Endodermal cell (in vitro differentiated cells): ENCODE measurements around the gene PRKACB. TPM values are rescaled to one million over a fixed set of nuclear protein-coding genes. Genes with fewer than 3 reads are reported as not detected.

Experiments used
- DNase-seq: peaks from one replicate; pipeline ENCODE4 v3.0.0-alpha.2; 2017
- H3K27ac ChIP-seq: 2 replicates; pipeline ENCODE4 v1.5.1; 2013; ENCODE audit warnings: mild to moderate bottlenecking, low read depth, low read length, moderate library complexity
- H3K27me3 ChIP-seq: 2 replicates; pipeline ENCODE4 v1.6.1; 2013; ENCODE audit warnings: mild to moderate bottlenecking, low read length, moderate library complexity; ENCODE audit not compliant: insufficient read depth, control insufficient read depth, poor library complexity, severe bottlenecking
- H3K36me3 ChIP-seq: 2 replicates; pipeline ENCODE4 v1.7.0; 2013; ENCODE audit warnings: mild to moderate bottlenecking, low read length, moderate library complexity; ENCODE audit not compliant: control insufficient read depth, insufficient read depth
- H3K4me1 ChIP-seq: one replicate; pipeline ENCODE4 v1.7.0; 2013; ENCODE audit warnings: low read length; ENCODE audit not compliant: control insufficient read depth, insufficient read depth
- H3K4me3 ChIP-seq: 2 replicates; pipeline ENCODE4 v1.5.1; 2013; ENCODE audit warnings: mild to moderate bottlenecking, low read length, moderate library complexity
- H3K9ac ChIP-seq: 2 replicates; pipeline ENCODE4 v1.6.1; 2013; ENCODE audit warnings: mild to moderate bottlenecking, low read length, moderate library complexity; ENCODE audit not compliant: poor library complexity, severe bottlenecking; ENCODE audit errors: extremely low read depth
- H3K9me3 ChIP-seq: 2 replicates; pipeline ENCODE4 v1.6.1; 2013; ENCODE audit warnings: mild to moderate bottlenecking, low read length, moderate library complexity; ENCODE audit not compliant: control insufficient read depth
- H3K27ac Mint-ChIP-seq: 2 replicates; pipeline ENCODE4 v1.8.0; 2020; ENCODE audit warnings: mixed read lengths
- H3K27me3 Mint-ChIP-seq: 2 replicates; pipeline ENCODE4 v1.8.0; 2021; ENCODE audit warnings: mild to moderate bottlenecking, mixed read lengths; ENCODE audit not compliant: insufficient read depth
- H3K36me3 Mint-ChIP-seq: 2 replicates; pipeline ENCODE4 v1.8.0; 2020; ENCODE audit warnings: low read depth, mixed read lengths
- H3K4me1 Mint-ChIP-seq: 2 replicates; pipeline ENCODE4 v1.8.0; 2020; ENCODE audit warnings: mixed read lengths
- H3K4me3 Mint-ChIP-seq: 2 replicates; pipeline ENCODE4 v1.8.0; 2020; ENCODE audit warnings: mild to moderate bottlenecking, moderate library complexity, mixed read lengths
- H3K9me3 Mint-ChIP-seq: 2 replicates; pipeline ENCODE4 v1.8.0; 2020; ENCODE audit warnings: mild to moderate bottlenecking, mixed read lengths
- CTCF ChIP-seq: fragments of 200-600 bp; sonication (generic); conservative IDR thresholded peaks from 2 replicates; pipeline ENCODE4 v1.5.0; 2021; ENCODE audit warnings: antibody characterized with exemption, mild to moderate bottlenecking
- WGBS, 2 experiments: methylation state at CpG; one replicate each; pipeline versions ENCODE4 v1.1.5 to v1.1.7; 2013; ENCODE audit warnings: missing lambda C conversion rate in 2 of 2, mixed read lengths in 1 of 2; ENCODE audit not compliant: insufficient coverage in 1 of 2, insufficient read length in 1 of 2; 5-methylcytosine and 5-hydroxymethylcytosine counted together
- total RNA-seq, 2 donors: library from RNA; stranded (reverse); fragmentation: NEBNext Ultra II Directional in 1 of 2; extraction: Animal tissue kit (Norgen Biotek cat#: 25700) in 1 of 2; gene quantifications; 2 replicates in 1 of 2; 3 replicates in 1 of 2; pipeline ENCODE4 v1.2.1, GENCODE V29; 2021

The PRKACB gene
- total RNA-seq, 2 donors from 2014 or later = 19.8 to 36.1 TPM

GRCh38 chr1:84116558-84116957 lies 27.5 kb upstream of the PRKACB start:
- Histone ChIP-seq H3K27me3 (no peaks in the 10 kb centered on the region), H3K4me3 (no peak overlapping the region), H3K9me3 (no peaks in the 10 kb centered on the region), H3K9ac (no peak overlapping the region), H3K27ac (no peak overlapping the region), H3K36me3 (no peaks in the 10 kb centered on the region), H3K4me1 (no peaks in the 10 kb centered on the region)
- no peak overlapping the region for H3K27ac Mint-ChIP-seq
- H3K4me3 Mint-ChIP-seq = no peak overlapping the region
- H3K9me3 Mint-ChIP-seq = no peaks in the 10 kb centered on the region
- H3K4me1 Mint-ChIP-seq = no peaks in the 10 kb centered on the region
- no peaks in the 10 kb centered on the region for H3K27me3 Mint-ChIP-seq
- DNase-seq = no peak
- TF ChIP-seq CTCF = no peak
- no peaks in the 10 kb centered on the region for H3K36me3 Mint-ChIP-seq
- WGBS, 2 experiments = 97% methylated on average over 2 of the region's 2 CpGs; no CpG with 5 or more reads in 1 of the 2 experiments

- Histone ChIP-seq H3K27ac (no peak overlapping the region), H3K36me3 (no peaks in the 10 kb centered on the region), H3K27me3 (no peaks in the 10 kb centered on the region), H3K9me3 (no peaks in the 10 kb centered on the region), H3K4me3 (no peak overlapping the region), H3K4me1 (no peaks in the 10 kb centered on the region), H3K9ac (no peak overlapping the region)
- H3K4me1 Mint-ChIP-seq = no peaks in the 10 kb centered on the region
- DNase-seq = no peak
- no peak for TF ChIP-seq CTCF
- no peaks in the 10 kb centered on the region for H3K36me3 Mint-ChIP-seq
- H3K27ac Mint-ChIP-seq = no peak overlapping the region
- H3K9me3 Mint-ChIP-seq = no peaks in the 10 kb centered on the region
- H3K4me3 Mint-ChIP-seq = no peak overlapping the region
- H3K27me3 Mint-ChIP-seq = no peaks in the 10 kb centered on the region
- WGBS, 2 experiments = 100% methylated on average over 1 of the region's 1 CpG; no CpG with 5 or more reads in 1 of the 2 experiments
These were observed 26.2 kb upstream of the PRKACB start for GRCh38 chr1:84117868-84118267.

- no peaks in the 10 kb centered on the region for H3K4me1 Mint-ChIP-seq
- H3K27ac ChIP-seq = no peak overlapping the region
- H3K27me3 Mint-ChIP-seq = no peaks in the 10 kb centered on the region
- H3K4me1 ChIP-seq = no peaks in the 10 kb centered on the region
- H3K4me3 Mint-ChIP-seq = no peak overlapping the region
- no peak overlapping the region for H3K27ac Mint-ChIP-seq
- no peak overlapping the region for H3K9ac ChIP-seq
- peaks cover 2% of the 10 kb centered on the region for H3K36me3 Mint-ChIP-seq
- DNase-seq = no peak
- H3K9me3 ChIP-seq = no peaks in the 10 kb centered on the region
- no peak for TF ChIP-seq CTCF
- WGBS, 2 experiments = 19 to 60% methylated on average over 1 of the region's 1 CpG
- H3K4me3 ChIP-seq = no peak overlapping the region
- no peaks in the 10 kb centered on the region for H3K27me3 ChIP-seq
- H3K36me3 ChIP-seq = no peaks in the 10 kb centered on the region
- H3K9me3 Mint-ChIP-seq = no peaks in the 10 kb centered on the region
These were observed 22.7 kb upstream of the PRKACB start for GRCh38 chr1:84121360-84121759.
